ENCODE data around the gene VWF.

VWF gene

GRCh38 chr12:5912011-5912410 lies 212.5 kb downstream of the VWF start:
- no peak for DNase-seq (ENCODE audit: low spot score)

DNA sequence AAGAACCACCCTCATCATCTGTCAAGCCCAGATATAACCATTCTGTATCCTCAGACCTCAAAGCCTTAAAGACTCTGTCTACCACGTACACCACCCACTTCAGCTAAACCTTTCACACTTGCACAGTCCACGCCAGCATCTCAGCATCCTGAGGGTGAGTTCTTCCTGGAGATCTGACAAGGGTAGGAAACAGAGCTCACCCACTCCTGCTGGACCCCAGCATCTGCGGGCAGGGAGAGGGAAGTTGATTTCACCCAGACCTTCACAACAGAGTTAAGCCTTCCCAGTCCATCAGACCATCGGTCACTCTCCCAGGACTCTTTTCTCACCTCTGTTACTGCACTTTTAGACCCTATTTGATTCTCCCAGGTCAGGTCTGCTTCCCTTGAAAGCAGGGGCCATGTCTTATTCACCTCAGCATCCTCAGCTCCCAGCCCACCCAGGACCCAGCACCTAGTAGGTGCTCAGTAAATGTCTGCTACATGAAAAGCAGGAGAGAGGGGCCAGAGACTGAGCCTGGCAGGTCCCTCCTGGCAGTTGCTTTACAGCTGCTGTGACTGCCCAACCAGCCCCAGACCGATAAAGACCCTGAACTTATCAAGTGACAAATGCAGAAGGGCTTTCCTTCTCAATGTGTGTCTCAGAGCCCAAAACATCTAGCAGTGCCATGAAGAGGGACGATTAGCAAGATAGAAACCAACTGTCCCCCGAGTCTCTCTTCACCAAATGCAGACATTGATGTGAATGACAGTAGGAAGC lies 213.5 kb downstream of the VWF start:
- DNase-seq (ENCODE audit: low spot score), result no peak

DNA sequence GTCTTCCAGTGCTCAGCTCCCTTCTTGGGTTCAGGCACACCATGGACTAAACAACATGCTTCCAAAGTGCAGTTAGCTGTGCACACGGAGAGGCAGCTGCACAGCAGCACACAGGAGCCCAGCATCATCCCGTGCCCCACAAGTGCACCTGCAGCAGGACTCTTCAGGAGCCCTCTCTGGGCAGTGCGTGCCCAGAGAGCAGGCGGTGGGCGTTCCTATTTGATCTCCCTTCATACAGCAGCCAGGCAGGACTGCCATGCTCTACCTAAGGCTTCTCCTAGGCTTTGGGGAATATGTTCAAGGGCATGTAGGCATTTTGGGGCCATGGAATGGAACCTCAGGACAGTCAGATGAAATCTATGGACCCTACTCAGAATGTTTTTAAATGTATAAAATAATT lies 214.9 kb downstream of the VWF start:
- DNase-seq (ENCODE audit: low spot score), result no peak

DNA sequence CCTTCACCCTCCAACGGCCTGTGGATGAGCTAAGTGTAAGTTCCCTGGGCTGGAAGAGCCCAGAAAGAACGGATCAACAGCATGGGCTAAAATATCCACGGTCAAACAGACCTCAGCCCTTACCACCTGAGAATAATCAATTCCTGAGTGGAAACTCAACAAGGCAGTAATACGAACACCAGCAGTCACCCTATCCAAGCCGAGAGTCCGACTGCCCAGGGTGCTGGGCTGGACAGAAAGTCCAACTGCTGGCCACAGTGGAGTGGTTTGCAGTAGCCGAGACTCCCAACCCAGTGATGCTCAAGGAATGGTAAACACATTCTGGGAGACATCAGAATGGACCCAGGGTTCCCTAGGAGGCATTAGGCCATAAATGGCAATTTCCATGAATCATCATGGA lies 216.2 kb downstream of the VWF start:
- no peak for DNase-seq (ENCODE audit: low spot score)

DNA sequence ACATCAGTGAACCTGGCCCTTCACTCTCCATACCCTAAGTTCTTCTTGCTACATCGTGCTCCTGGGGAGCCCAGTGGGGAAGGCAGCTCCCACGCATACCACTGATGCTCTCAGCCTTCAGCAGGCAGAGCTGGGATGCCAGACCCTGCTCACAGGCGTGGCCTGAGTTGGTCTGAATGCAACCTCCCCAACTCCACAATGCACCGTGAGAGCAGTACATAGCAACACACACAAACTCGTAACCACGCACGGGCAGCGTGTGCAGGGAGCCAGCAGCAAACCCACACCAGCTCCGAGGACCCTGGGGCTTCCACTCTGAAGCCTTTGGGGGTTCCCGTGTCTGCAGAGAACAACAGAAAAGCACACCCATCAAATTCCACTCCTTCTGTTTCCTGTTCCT lies 216.7 kb downstream of the VWF start:
- no peak for DNase-seq (ENCODE audit: low spot score)

DNA sequence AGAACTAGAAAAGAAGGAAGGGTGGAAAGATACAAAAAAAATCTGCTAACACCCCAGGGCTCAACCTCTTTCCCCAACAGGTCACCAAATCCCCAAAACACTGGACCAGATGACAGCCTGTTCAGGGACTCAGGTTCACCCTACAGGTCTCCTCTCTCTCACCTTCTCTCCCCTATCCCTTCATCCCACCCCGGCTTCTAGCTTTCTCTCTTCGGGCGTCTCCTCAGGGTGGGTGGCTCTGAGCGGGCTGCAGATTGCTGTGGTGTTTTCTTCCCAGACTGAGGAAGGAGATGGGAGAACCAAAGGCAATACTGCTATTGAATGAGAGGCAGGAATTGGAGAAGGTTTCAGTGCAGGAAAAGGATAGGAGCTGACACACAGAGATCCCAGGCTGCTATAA lies 218.7 kb downstream of the VWF start:
- no peak for DNase-seq (ENCODE audit: low spot score)

- no peak for DNase-seq (ENCODE audit: low spot score)
Measured at GRCh38 chr12:5904969-5905368, 219.5 kb downstream of the VWF start.

- DNase-seq (ENCODE audit: low spot score), result no peak
Measured at GRCh38 chr12:5904441-5904840, 220.0 kb downstream of the VWF start.

- no peak for DNase-seq (ENCODE audit: low spot score)
Measured at GRCh38 chr12:5902736-5903135, 221.7 kb downstream of the VWF start.

GRCh38 chr12:5901416-5901815 lies 223.1 kb downstream of the VWF start:
- DNase-seq (ENCODE audit: low spot score), result no peak

GRCh38 chr12:5900533-5901205 lies 223.8 kb downstream of the VWF start:
- DNase-seq (ENCODE audit: low spot score), result no peak

DNA sequence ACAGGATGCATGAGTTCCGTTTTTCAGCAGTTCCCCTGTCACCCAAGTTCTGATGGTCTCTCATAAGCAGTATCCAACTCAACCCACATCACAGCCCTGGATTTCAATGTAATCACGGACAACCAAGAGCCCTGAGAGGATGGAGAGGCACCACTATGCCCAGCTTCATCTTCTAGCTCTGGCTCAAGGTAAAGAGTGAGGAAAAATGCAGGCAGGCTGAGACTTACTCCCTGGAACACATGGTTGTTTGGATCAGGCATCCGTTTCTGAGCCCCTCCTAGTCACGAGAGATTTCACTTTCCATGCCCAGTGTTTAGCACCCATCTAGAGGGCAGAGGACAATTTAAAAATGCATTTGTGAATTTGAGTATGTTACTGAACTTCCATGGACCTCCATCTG lies 224.4 kb downstream of the VWF start:
- DNase-seq (ENCODE audit: low spot score), result no peak

- no peak for DNase-seq (ENCODE audit: low spot score)
Measured at GRCh38 chr12:5899675-5900074, 224.8 kb downstream of the VWF start.

DNA sequence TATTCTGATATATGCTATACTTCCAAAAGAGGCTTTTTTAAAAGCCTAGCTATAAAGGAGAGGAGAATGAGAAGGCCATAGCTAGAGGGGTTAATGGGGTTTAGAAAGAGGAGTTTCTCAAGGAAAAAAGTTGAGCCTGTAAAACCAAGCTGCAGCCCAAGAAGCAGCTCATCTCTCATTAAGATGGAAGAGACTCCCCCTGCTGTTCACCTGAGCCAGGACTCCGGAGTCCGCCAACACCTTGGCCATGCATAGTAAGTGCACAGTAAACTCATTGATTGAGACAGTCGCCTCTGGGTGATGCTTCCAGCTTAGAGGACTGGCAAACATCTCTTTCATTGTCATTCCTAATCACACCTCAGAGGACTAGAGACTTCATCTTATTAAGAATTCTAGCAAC lies 225.6 kb downstream of the VWF start:
- no peak for DNase-seq (ENCODE audit: low spot score)
